Glutamatergic neuron (in vitro differentiated cells): ENCODE measurements around the gene NELL2. TPM values are rescaled to one million over a fixed set of nuclear protein-coding genes. Genes with fewer than 3 reads are reported as not detected.

ENCODE experiments used
- DNase-seq: peaks from one replicate; pipeline ENCODE4 v3.0.0; 2022
- H3K27ac Mint-ChIP-seq: one replicate; pipeline ENCODE4 v1.8.0; 2020; ENCODE audit warnings: mild to moderate bottlenecking, mixed read lengths, inconsistent platforms; ENCODE audit not compliant: unreplicated experiment
- H3K27me3 Mint-ChIP-seq: one replicate; pipeline ENCODE4 v1.8.0; 2020; ENCODE audit warnings: mild to moderate bottlenecking, moderate library complexity, mixed read lengths, inconsistent platforms; ENCODE audit not compliant: unreplicated experiment
- H3K36me3 Mint-ChIP-seq: one replicate; pipeline ENCODE4 v1.8.0; 2020; ENCODE audit warnings: mild to moderate bottlenecking, mixed read lengths, inconsistent platforms; ENCODE audit not compliant: unreplicated experiment
- H3K4me1 Mint-ChIP-seq: one replicate; pipeline ENCODE4 v1.8.0; 2020; ENCODE audit warnings: mild to moderate bottlenecking, low read depth, mixed read lengths, inconsistent platforms; ENCODE audit not compliant: unreplicated experiment
- H3K4me3 Mint-ChIP-seq: one replicate; pipeline ENCODE4 v1.8.0; 2020; ENCODE audit warnings: mild to moderate bottlenecking, mixed read lengths, inconsistent platforms; ENCODE audit not compliant: unreplicated experiment
- H3K9me3 Mint-ChIP-seq: one replicate; pipeline ENCODE4 v1.8.0; 2020; ENCODE audit warnings: mild to moderate bottlenecking, moderate library complexity, mixed read lengths, inconsistent platforms; ENCODE audit not compliant: unreplicated experiment
- CTCF ChIP-seq: fragments of 200-600 bp; sonication (generic); IDR thresholded peaks from one replicate; pipeline ENCODE4 v1.5.0; 2021; ENCODE audit not compliant: partially characterized antibody, unreplicated experiment
- total RNA-seq: library from RNA; stranded (reverse); fragmentation: NEBNext Ultra II Directional; extraction: Animal tissue kit (Norgen Biotek cat#: 25700); gene quantifications from one replicate; pipeline ENCODE4 v1.2.1, GENCODE V29; 2021; ENCODE audit not compliant: unreplicated experiment

Gene NELL2
- total RNA-seq, 1 donor from 2014 or later = 140 TPM

GRCh38 chr12:44816446-44817017, 59.6 kb downstream of the NELL2 start:
- H3K9me3 Mint-ChIP-seq = no peaks in the 10 kb centered on the region
- peaks cover 5% of the 10 kb centered on the region for H3K27me3 Mint-ChIP-seq
- H3K27ac Mint-ChIP-seq = no peak overlapping the region
- no peak overlapping the region for H3K4me3 Mint-ChIP-seq
- peaks cover 9% of the 10 kb centered on the region for H3K4me1 Mint-ChIP-seq
- no peak for DNase-seq
- no peaks in the 10 kb centered on the region for H3K36me3 Mint-ChIP-seq
- no peak for TF ChIP-seq CTCF

- DNase-seq = no peak
- Mint-ChIP-seq H3K4me3 (no peak overlapping the region), H3K36me3 (no peaks in the 10 kb centered on the region), H3K4me1 (peaks cover 5% of the 10 kb centered on the region), H3K27ac (no peak overlapping the region), H3K9me3 (no peaks in the 10 kb centered on the region), H3K27me3 (no peaks in the 10 kb centered on the region)
- no peak for TF ChIP-seq CTCF
These were observed 64.1 kb downstream of the NELL2 start for GRCh38 chr12:44812062-44812461.

GRCh38 chr12:44804068-44804467, 72.0 kb downstream of the NELL2 start:
- H3K4me1 Mint-ChIP-seq = peaks cover 7% of the 10 kb centered on the region
- no peaks in the 10 kb centered on the region for H3K27me3 Mint-ChIP-seq
- H3K4me3 Mint-ChIP-seq = no peak overlapping the region
- H3K9me3 Mint-ChIP-seq = no peaks in the 10 kb centered on the region
- H3K27ac Mint-ChIP-seq = no peak overlapping the region
- no peak for DNase-seq
- no peak for TF ChIP-seq CTCF
- H3K36me3 Mint-ChIP-seq = no peaks in the 10 kb centered on the region

DNA sequence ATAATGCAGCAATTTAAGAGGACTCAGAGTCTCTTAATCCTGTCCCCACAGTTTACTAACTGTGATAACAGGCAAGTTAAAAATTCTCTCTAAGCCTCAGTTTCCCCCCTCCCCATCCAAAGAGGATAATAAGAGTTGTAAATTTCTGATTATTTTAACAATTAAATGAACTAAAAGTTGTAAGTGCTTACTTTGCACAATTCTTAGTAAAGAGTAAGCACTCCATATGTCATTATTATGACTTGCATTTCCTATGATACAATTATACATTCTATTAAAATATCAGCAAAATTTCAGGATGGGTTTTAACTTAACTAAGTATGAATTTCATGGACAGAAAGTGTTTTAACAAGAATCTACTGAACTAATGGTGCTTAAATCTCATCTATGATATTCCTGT, 80.1 kb downstream of the NELL2 start:
- no peaks in the 10 kb centered on the region for H3K9me3 Mint-ChIP-seq
- no peak overlapping the region for H3K4me3 Mint-ChIP-seq
- H3K4me1 Mint-ChIP-seq = peaks cover 16% of the 10 kb centered on the region
- H3K36me3 Mint-ChIP-seq = peaks cover 6% of the 10 kb centered on the region
- H3K27ac Mint-ChIP-seq = no peak overlapping the region
- no peaks in the 10 kb centered on the region for H3K27me3 Mint-ChIP-seq
- DNase-seq = no peak
- TF ChIP-seq CTCF = no peak

DNA sequence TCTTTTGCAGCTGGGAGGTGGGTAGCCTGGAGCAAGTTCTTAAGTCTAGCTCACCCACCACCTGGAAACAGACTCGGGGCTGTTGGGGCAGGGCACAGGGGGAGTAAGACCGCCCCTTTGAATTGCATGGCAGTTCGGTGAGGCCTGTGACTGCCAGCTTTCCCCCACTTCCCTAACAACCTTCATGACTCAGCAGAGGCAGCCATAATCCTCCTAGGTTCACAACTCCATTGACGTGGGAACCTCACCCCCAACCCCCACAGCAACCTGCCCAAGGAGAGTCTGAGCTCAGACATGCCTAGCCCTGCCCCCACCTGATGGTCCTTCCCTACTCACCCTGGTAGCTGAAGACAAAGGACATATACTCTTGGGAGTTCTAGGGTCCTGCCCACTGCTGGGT, 87.4 kb downstream of the NELL2 start:
- TF ChIP-seq CTCF = no peak
- Mint-ChIP-seq H3K36me3 (peaks cover 12% of the 10 kb centered on the region), H3K9me3 (no peaks in the 10 kb centered on the region), H3K27me3 (no peaks in the 10 kb centered on the region), H3K27ac (no peak overlapping the region), H3K4me3 (no peak overlapping the region), H3K4me1 (no peaks in the 10 kb centered on the region)
- DNase-seq = no peak
